HUES6 (cell line): ENCODE measurements around the gene KCNS1.

Source experiments
- H3K27ac ChIP-seq: 2 replicates; pipeline ENCODE4 v1.7.0; 2013; ENCODE audit warnings: low read depth, mild to moderate bottlenecking, low read length, inconsistent platforms
- H3K27me3 ChIP-seq: 2 replicates; pipeline ENCODE4 v1.6.1; 2013; ENCODE audit warnings: low read length; ENCODE audit not compliant: control insufficient read depth, insufficient read depth
- H3K36me3 ChIP-seq: 2 replicates; pipeline ENCODE4 v1.6.1; 2013; ENCODE audit warnings: low read length; ENCODE audit not compliant: control insufficient read depth, insufficient read depth
- H3K4me1 ChIP-seq: 2 replicates; pipeline ENCODE4 v1.6.1; 2013; ENCODE audit warnings: low read length; ENCODE audit not compliant: control insufficient read depth, insufficient read depth
- H3K4me3 ChIP-seq: 2 replicates; pipeline ENCODE4 v1.5.1; 2013; ENCODE audit warnings: low read depth, low read length
- H3K9ac ChIP-seq: one replicate; pipeline ENCODE4 v1.6.1; 2013; ENCODE audit warnings: mild to moderate bottlenecking, low read length
- H3K9me3 ChIP-seq: 2 replicates; pipeline ENCODE4 v1.6.1; 2013; ENCODE audit warnings: low read depth, low read length; ENCODE audit not compliant: control insufficient read depth, insufficient read depth

The KCNS1 gene

GRCh38 chr20:45059022-45059728 lies 41.8 kb downstream of the KCNS1 start:
- no peak overlapping the region for H3K4me3 ChIP-seq
- no peaks in the 10 kb centered on the region for H3K4me1 ChIP-seq
- H3K9ac ChIP-seq, result no peak overlapping the region
- H3K36me3 ChIP-seq, result peaks cover 10% of the 10 kb centered on the region; the same call in 1 of the 2 replicates
- H3K9me3 ChIP-seq, result no peaks in the 10 kb centered on the region
- H3K27ac ChIP-seq, result no peak overlapping the region
- H3K27me3 ChIP-seq, result no peaks in the 10 kb centered on the region

GRCh38 chr20:45058168-45058850 lies 42.6 kb downstream of the KCNS1 start:
- Histone ChIP-seq H3K9ac (no peak overlapping the region), H3K9me3 (no peaks in the 10 kb centered on the region), H3K4me1 (no peaks in the 10 kb centered on the region), H3K36me3 (peaks cover 12% of the 10 kb centered on the region; the same call in 1 of the 2 replicates), H3K4me3 (no peak overlapping the region), H3K27ac (no peak overlapping the region), H3K27me3 (no peaks in the 10 kb centered on the region)

GRCh38 chr20:45056473-45057173 lies 44.3 kb downstream of the KCNS1 start:
- Histone ChIP-seq H3K4me3 (no peak overlapping the region), H3K27ac (no peak overlapping the region), H3K36me3 (peaks cover 12% of the 10 kb centered on the region; the same call in 1 of the 2 replicates), H3K27me3 (no peaks in the 10 kb centered on the region), H3K9ac (no peak overlapping the region), H3K9me3 (no peaks in the 10 kb centered on the region), H3K4me1 (0 out of 2 replicates have a peak, but pooled peaks cover 5% of the 10 kb centered on the region)

- H3K9ac ChIP-seq, result no peak overlapping the region
Observed at GRCh38 chr20:45055056-45055455, 45.9 kb downstream of the KCNS1 start.

GRCh38 chr20:45053430-45054351 lies 47.2 kb downstream of the KCNS1 start:
- Histone ChIP-seq H3K9me3 (no peaks in the 10 kb centered on the region), H3K4me3 (no peak overlapping the region), H3K9ac (no peak overlapping the region), H3K4me1 (peaks cover 16% of the 10 kb centered on the region; the same call in 1 of the 2 replicates), H3K27ac (no peak overlapping the region), H3K36me3 (peaks cover 12% of the 10 kb centered on the region; the same call in 1 of the 2 replicates), H3K27me3 (no peaks in the 10 kb centered on the region)

More at GRCh38 chr20:45055056-45055455, 45.9 kb downstream of the KCNS1 start:
- no peak overlapping the region for H3K4me3 ChIP-seq
- H3K4me1 ChIP-seq, result peaks cover 6% of the 10 kb centered on the region; the same call in 1 of the 2 replicates
- H3K27ac ChIP-seq, result no peak overlapping the region
- peaks cover 12% of the 10 kb centered on the region; the same call in 1 of the 2 replicates for H3K36me3 ChIP-seq
- H3K9me3 ChIP-seq, result no peaks in the 10 kb centered on the region
- no peaks in the 10 kb centered on the region for H3K27me3 ChIP-seq

- Histone ChIP-seq H3K27ac (no peak overlapping the region), H3K9ac (no peak overlapping the region), H3K27me3 (no peaks in the 10 kb centered on the region), H3K4me1 (peaks cover 16% of the 10 kb centered on the region; the same call in 1 of the 2 replicates), H3K36me3 (peaks cover 12% of the 10 kb centered on the region; the same call in 1 of the 2 replicates), H3K4me3 (no peak overlapping the region), H3K9me3 (no peaks in the 10 kb centered on the region)
Observed at GRCh38 chr20:45052698-45053429, 48.1 kb downstream of the KCNS1 start.

- Histone ChIP-seq H3K9ac (no peak overlapping the region), H3K27ac (no peak overlapping the region), H3K9me3 (no peaks in the 10 kb centered on the region), H3K4me1 (peaks cover 16% of the 10 kb centered on the region; the same call in 1 of the 2 replicates), H3K4me3 (no peak overlapping the region), H3K36me3 (peaks cover 2% of the 10 kb centered on the region; the same call in 1 of the 2 replicates), H3K27me3 (no peaks in the 10 kb centered on the region)
Observed at GRCh38 chr20:45051204-45052060, 49.5 kb downstream of the KCNS1 start.

- Histone ChIP-seq H3K36me3 (peaks cover 2% of the 10 kb centered on the region; the same call in 1 of the 2 replicates), H3K9me3 (no peaks in the 10 kb centered on the region), H3K27ac (no peak overlapping the region), H3K4me1 (peaks cover 16% of the 10 kb centered on the region; the same call in 1 of the 2 replicates), H3K9ac (no peak overlapping the region), H3K4me3 (no peak overlapping the region), H3K27me3 (no peaks in the 10 kb centered on the region)
Observed at GRCh38 chr20:45049904-45050471, 50.9 kb downstream of the KCNS1 start.

GRCh38 chr20:45049438-45049837 lies 51.5 kb downstream of the KCNS1 start:
- H3K27ac ChIP-seq, result no peak overlapping the region

More at GRCh38 chr20:45049438-45049837, 51.5 kb downstream of the KCNS1 start:
- Histone ChIP-seq H3K27me3 (no peaks in the 10 kb centered on the region), H3K9ac (no peak overlapping the region), H3K36me3 (peaks cover 2% of the 10 kb centered on the region; the same call in 1 of the 2 replicates), H3K4me1 (peaks cover 20% of the 10 kb centered on the region; the same call in 1 of the 2 replicates), H3K4me3 (no peak overlapping the region), H3K9me3 (no peaks in the 10 kb centered on the region)
